NB4 (cell line): ENCODE data around the gene TMEM61.

ENCODE experiments used
- MYC ChIP-seq: IDR thresholded peaks from 2 replicates; pipeline ENCODE4 v1.6.1; 2011; ENCODE audit warnings: low read depth, low read length
- POLR2A ChIP-seq: IDR thresholded peaks from 2 replicates; pipeline ENCODE4 v1.6.1; 2011; ENCODE audit warnings: mild to moderate bottlenecking; ENCODE audit not compliant: insufficient read length; ENCODE audit errors: extremely low read depth
- TF ChIP-seq, protein P1 (sequence below): IDR thresholded peaks from one replicate; pipeline ENCODE4 v1.5.1; 2012; ENCODE audit warnings: low read depth, low read length

DNA sequence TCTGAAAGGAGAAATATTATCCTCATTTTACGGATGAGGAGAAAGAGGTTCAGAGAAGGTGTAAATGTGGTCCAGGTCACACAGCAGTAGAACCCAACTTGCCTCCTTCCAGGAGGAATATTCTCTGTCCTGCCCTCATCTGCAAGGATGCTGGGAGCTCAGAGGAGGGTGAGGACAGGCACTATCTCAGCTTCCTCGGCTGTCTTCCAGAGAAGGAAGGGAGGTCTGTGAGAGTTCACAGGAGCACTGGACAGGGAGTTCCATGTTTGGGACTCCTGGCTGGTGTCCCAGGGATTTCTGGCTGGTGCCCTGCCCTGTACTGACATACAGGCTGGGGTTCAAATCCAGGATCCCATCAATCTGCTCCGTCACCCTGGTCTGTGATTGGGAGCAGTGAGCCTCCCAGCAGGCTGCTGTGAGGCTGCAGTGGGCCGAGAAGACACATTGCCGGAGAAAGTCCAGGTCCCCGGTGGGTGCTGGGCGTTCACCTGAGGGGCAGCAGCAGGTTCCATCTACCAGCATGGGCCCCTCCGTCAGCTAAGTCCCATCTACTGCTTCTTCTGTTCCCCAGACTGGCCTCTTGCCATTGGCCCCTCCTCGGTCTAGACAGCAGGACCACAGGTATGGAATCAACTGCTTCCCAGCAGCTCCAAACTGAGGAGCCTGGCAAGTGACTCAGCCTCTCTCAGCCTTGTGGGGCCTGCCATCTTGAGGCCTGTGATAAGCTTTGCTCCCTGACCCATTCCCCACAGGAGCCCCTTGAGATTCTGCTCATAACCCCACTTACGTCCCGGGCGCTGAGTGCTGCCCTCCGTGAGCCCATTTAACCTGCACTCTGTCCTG is 9.8 kb downstream of the TMEM61 start:
- TF ChIP-seq, protein P1, sequence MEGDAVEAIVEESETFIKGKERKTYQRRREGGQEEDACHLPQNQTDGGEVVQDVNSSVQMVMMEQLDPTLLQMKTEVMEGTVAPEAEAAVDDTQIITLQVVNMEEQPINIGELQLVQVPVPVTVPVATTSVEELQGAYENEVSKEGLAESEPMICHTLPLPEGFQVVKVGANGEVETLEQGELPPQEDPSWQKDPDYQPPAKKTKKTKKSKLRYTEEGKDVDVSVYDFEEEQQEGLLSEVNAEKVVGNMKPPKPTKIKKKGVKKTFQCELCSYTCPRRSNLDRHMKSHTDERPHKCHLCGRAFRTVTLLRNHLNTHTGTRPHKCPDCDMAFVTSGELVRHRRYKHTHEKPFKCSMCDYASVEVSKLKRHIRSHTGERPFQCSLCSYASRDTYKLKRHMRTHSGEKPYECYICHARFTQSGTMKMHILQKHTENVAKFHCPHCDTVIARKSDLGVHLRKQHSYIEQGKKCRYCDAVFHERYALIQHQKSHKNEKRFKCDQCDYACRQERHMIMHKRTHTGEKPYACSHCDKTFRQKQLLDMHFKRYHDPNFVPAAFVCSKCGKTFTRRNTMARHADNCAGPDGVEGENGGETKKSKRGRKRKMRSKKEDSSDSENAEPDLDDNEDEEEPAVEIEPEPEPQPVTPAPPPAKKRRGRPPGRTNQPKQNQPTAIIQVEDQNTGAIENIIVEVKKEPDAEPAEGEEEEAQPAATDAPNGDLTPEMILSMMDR: no peak
- no peak for TF ChIP-seq POLR2A
- TF ChIP-seq MYC: no peak
